PC-3 (cell line): ENCODE measurements around the gene GABBR2. TPM values are rescaled to one million over a fixed set of nuclear protein-coding genes. Genes with fewer than 3 reads are reported as not detected.

ENCODE experiments used
- ATAC-seq: fragments of 200-7000 bp; cut with Tn5 transposase; 2 replicates; pipeline ENCODE4 v1.9.1; 2020; ENCODE audit warnings: mild to moderate bottlenecking, moderate library complexity
- BruUV-seq: library from RNA; stranded (reverse); fragments of 400-500 nt; replicated peaks from 2 replicates; lab custom pipeline; 2021; lab: Mats Ljungman, UMichigan
- CTCF ChIA-PET: fragments of 300-600 bp; sonication (Branson Sonifier 250); formaldehyde crosslinking; loops from one replicate; lab custom pipeline; 2022; ENCODE audit warnings: antibody characterized with exemption; lab: Charles Lee
- POLR2A ChIA-PET: fragments of 300-600 bp; sonication (Branson Sonifier 250); formaldehyde crosslinking; loops from one replicate; lab custom pipeline; 2022; ENCODE audit warnings: antibody characterized with exemption; ENCODE audit not compliant: unreplicated experiment; lab: Charles Lee
- DNase-seq: peaks from one replicate; pipeline ENCODE4 v3.0.0-alpha.2; 2015
- H2AFZ ChIP-seq: fragments of 300-600 bp; sonication (generic); 2 replicates; pipeline ENCODE4 v1.6.0; 2016; ENCODE audit warnings: antibody characterized with exemption, low read length
- H3F3A ChIP-seq: fragments of 300-600 bp; sonication (generic); one replicate; pipeline ENCODE4 v1.6.0; 2017; ENCODE audit warnings: antibody characterized with exemption, low read length, control low read depth, mild to moderate bottlenecking; ENCODE audit not compliant: unreplicated experiment
- H3K27ac ChIP-seq: fragments of 300-600 bp; sonication (generic); 2 replicates; pipeline ENCODE4 v1.5.1; 2016; ENCODE audit warnings: mild to moderate bottlenecking, low read length
- H3K27me3 ChIP-seq: fragments of 300-600 bp; sonication (generic); 2 replicates; pipeline ENCODE4 v1.6.1; 2016; ENCODE audit warnings: low read length, mixed read lengths
- H3K36me3 ChIP-seq: fragments of 300-600 bp; sonication (generic); 2 replicates; pipeline ENCODE4 v1.6.1; 2016; ENCODE audit warnings: low read depth, mixed run types, low read length, mixed read lengths
- H3K4me1 ChIP-seq: fragments of 300-600 bp; sonication (generic); 2 replicates; pipeline ENCODE4 v1.5.1; 2016; ENCODE audit warnings: low read length; ENCODE audit not compliant: insufficient read depth
- H3K4me2 ChIP-seq: fragments of 300-600 bp; sonication (generic); 2 replicates; pipeline ENCODE4 v1.6.0; 2016; ENCODE audit warnings: low read length
- H3K4me3 ChIP-seq: fragments of 300-600 bp; sonication (generic); 2 replicates; pipeline ENCODE4 v1.5.1; 2016; ENCODE audit warnings: mild to moderate bottlenecking, low read length, mixed read lengths
- H3K79me2 ChIP-seq: fragments of 300-600 bp; sonication (generic); 2 replicates; pipeline ENCODE4 v1.6.1; 2017; ENCODE audit warnings: low read length, mixed read lengths
- H3K9ac ChIP-seq: fragments of 300-600 bp; sonication (generic); 2 replicates; pipeline ENCODE4 v1.6.0; 2016; ENCODE audit warnings: mild to moderate bottlenecking, low read length
- H3K9me2 ChIP-seq: fragments of 300-600 bp; sonication (generic); replicated peaks from 2 replicates; pipeline ENCODE4 v1.6.1; 2016; ENCODE audit warnings: mixed run types, low read length, mixed read lengths
- H3K9me3 ChIP-seq: fragments of 300-600 bp; sonication (generic); 2 replicates; pipeline ENCODE4 v1.6.1; 2016; ENCODE audit warnings: low read length, mixed read lengths
- H4K20me1 ChIP-seq: fragments of 300-600 bp; sonication (generic); 2 replicates; pipeline ENCODE4 v1.6.1; 2016; ENCODE audit warnings: low read length, mixed read lengths
- EZH2 ChIP-seq: fragments of 300-600 bp; sonication (generic); IDR thresholded peaks from one replicate; pipeline ENCODE4 v1.6.1; 2017; ENCODE audit warnings: antibody characterized with exemption, mild to moderate bottlenecking, low read length; ENCODE audit not compliant: unreplicated experiment
- EZH2phosphoT487 ChIP-seq: fragments of 300-600 bp; sonication (generic); IDR thresholded peaks from 2 replicates; pipeline ENCODE4 v1.6.1; 2018; ENCODE audit warnings: mild to moderate bottlenecking, antibody characterized with exemption, low read length, borderline replicate concordance
- intact Hi-C: fragments of 100-400 bp; cut with micrococcal nuclease; formaldehyde crosslinking; loops from 2 replicates; pipeline ENCODE4 v1.9.0; 2023
- total RNA-seq: library from RNA; depleted of rRNA; stranded (reverse); fragments of >200 nt; gene quantifications from 2 replicates; pipeline ENCODE4 v1.2.3, GENCODE V29; 2014
- TF ChIP-seq, protein P1 (sequence below): fragments of 300-600 bp; sonication (generic); conservative IDR thresholded peaks from 2 replicates; pipeline ENCODE4 v1.5.1; 2017; ENCODE audit warnings: antibody characterized with exemption, low read depth, mild to moderate bottlenecking, low read length

GABBR2 gene
- total RNA-seq, 1 experiment from 2014 or later: 0.44 TPM

DNA sequence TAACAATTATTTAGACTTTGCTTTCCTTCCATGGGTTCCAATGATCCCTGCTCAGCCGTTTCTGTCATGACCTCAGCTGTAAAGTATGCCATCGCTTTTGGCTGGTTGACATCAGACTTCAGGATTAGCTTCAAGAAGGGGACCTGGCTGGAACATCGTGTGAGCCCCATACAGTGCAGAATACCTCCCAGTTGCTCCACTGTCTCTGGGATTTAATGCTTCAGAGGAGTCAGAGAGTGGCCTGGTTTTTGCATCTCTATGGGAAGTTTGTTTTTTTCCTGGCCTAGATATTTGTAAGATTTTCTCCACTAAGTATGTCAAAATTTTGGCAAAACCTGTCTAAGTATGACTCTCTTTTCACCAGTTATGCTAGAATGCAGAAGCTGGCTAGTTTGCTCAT, 216.9 kb downstream of the GABBR2 start:
- no TSS peak for BruUV-seq
- intact Hi-C loops: no loop called here
- no peak for ATAC-seq

DNA sequence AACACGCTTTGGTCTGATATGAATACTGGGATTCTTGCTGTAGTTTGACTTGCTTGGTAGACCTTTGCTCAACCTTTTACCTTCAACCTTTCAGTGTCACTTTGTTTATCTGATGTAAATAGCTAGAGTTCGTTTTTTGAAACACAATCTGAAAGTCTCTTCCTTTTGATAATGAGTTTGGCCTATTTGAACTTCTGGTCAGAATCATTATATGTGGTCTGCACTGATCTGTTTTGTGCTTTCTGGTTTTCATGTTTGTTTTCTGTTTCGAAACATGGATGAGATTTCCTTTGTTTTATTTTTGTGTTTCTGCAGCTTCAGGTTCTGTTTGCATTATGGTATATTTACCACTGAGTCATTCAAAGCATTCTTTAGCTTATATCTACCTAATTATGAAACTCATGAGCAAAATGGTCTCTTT, 217.5 kb downstream of the GABBR2 start:
- ChIA-PET POLR2A (no interaction called here), CTCF (no interaction called here)
- no peaks in the 10 kb centered on the region for H3F3A ChIP-seq
- H3K27me3 ChIP-seq: no peaks in the 10 kb centered on the region
- TF ChIP-seq EZH2phosphoT487: no peak
- TF ChIP-seq EZH2: no peak
- TF ChIP-seq, protein P1, sequence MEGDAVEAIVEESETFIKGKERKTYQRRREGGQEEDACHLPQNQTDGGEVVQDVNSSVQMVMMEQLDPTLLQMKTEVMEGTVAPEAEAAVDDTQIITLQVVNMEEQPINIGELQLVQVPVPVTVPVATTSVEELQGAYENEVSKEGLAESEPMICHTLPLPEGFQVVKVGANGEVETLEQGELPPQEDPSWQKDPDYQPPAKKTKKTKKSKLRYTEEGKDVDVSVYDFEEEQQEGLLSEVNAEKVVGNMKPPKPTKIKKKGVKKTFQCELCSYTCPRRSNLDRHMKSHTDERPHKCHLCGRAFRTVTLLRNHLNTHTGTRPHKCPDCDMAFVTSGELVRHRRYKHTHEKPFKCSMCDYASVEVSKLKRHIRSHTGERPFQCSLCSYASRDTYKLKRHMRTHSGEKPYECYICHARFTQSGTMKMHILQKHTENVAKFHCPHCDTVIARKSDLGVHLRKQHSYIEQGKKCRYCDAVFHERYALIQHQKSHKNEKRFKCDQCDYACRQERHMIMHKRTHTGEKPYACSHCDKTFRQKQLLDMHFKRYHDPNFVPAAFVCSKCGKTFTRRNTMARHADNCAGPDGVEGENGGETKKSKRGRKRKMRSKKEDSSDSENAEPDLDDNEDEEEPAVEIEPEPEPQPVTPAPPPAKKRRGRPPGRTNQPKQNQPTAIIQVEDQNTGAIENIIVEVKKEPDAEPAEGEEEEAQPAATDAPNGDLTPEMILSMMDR: no peak
- no peak overlapping the region for H3K27ac ChIP-seq
- no peaks in the 10 kb centered on the region for H3K79me2 ChIP-seq
- peaks cover 25% of the 10 kb centered on the region for H3K4me1 ChIP-seq
- H3K4me3 ChIP-seq: no peak overlapping the region
- no TSS peak for BruUV-seq
- DNase-seq: peak; percentile 31
- H3K9ac ChIP-seq: no peak overlapping the region
- H3K9me3 ChIP-seq: no peaks in the 10 kb centered on the region
- no peaks in the 10 kb centered on the region for H3K36me3 ChIP-seq
- intact Hi-C loops: no loop called here
- no peaks in the 10 kb centered on the region for H4K20me1 ChIP-seq
- H2AFZ ChIP-seq: no peak overlapping the region
- no peaks in the 10 kb centered on the region for H3K9me2 ChIP-seq
- H3K4me2 ChIP-seq: peak overlapping the region; percentile 18; the same call in 1 of the 2 replicates
- ATAC-seq: no peak; the same call in 1 of the 2 replicates

More for the DNA sequence above, 216.9 kb downstream of the GABBR2 start:
- H3K9me3 ChIP-seq: no peaks in the 10 kb centered on the region
- H2AFZ ChIP-seq: no peak overlapping the region
- ChIA-PET POLR2A (no interaction called here), CTCF (no interaction called here)
- no peaks in the 10 kb centered on the region for H3K9me2 ChIP-seq
- H3K4me1 ChIP-seq: peaks cover 25% of the 10 kb centered on the region
- DNase-seq: no peak
- H3K27me3 ChIP-seq: no peaks in the 10 kb centered on the region
- H3F3A ChIP-seq: no peaks in the 10 kb centered on the region
- H4K20me1 ChIP-seq: no peaks in the 10 kb centered on the region
- H3K4me2 ChIP-seq: no peak overlapping the region
- no peak for TF ChIP-seq EZH2
- TF ChIP-seq EZH2phosphoT487: no peak
- TF ChIP-seq, protein P1: no peak
- no peak overlapping the region for H3K27ac ChIP-seq
- no peak overlapping the region for H3K4me3 ChIP-seq
- no peaks in the 10 kb centered on the region for H3K79me2 ChIP-seq
- H3K36me3 ChIP-seq: no peaks in the 10 kb centered on the region
- H3K9ac ChIP-seq: no peak overlapping the region

DNA sequence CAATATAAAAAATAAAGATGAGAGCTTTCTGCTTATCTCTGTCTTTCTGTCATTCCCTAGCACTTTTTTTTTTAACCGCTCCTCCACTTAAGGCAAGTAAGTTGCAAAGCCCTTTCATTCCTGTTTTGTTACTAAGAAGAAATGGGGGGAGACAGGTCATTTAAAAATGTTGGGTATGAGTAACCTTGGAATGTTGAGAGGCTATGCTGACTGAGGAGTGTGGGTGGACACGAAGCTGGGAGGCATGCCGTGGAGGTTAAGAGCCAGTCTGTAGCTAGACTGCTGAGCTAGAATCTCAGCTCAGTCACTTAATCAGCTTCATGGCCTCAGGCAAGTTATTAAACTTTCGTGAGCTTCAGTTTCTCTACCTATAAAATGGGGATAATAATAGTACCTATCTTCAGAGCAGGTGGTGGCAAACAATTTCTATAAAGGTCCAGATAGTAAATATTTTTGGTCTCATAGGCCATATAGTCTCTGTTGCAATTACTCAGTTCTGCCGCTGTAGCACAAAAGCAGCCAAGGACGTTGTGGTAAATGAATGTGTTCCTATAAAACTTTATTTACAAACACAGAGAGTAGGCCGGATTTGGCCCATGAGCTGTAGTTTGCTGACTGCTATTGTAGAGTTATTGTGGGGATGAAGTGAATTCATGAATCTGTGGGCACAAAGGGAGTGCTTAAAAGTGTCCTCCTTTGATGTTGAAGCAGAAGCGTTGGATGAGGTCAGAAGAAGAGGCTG, 220.0 kb downstream of the GABBR2 start:
- no peaks in the 10 kb centered on the region for H4K20me1 ChIP-seq
- intact Hi-C loops: no loop called here
- no peaks in the 10 kb centered on the region for H3K9me2 ChIP-seq
- H3K36me3 ChIP-seq: no peaks in the 10 kb centered on the region
- no peaks in the 10 kb centered on the region for H3K9me3 ChIP-seq
- TF ChIP-seq EZH2phosphoT487: no peak
- TF ChIP-seq, protein P1: 0 out of 2 replicates have a peak, but pooled peaks have one; percentile 33
- no peak overlapping the region for H3K4me3 ChIP-seq
- POLR2A ChIA-PET: no interaction called here
- H3F3A ChIP-seq: no peaks in the 10 kb centered on the region
- H3K79me2 ChIP-seq: no peaks in the 10 kb centered on the region
- CTCF ChIA-PET: no interaction called here
- BruUV-seq: no TSS peak
- peaks cover 25% of the 10 kb centered on the region for H3K4me1 ChIP-seq
- H3K4me2 ChIP-seq: peak overlapping the region; percentile 26; the same call in 1 of the 2 replicates
- ATAC-seq (peak; percentile 58), DNase-seq (peak; percentile 56)
- peak overlapping the region; percentile 57; the same call in 1 of the 2 replicates for H2AFZ ChIP-seq
- H3K9ac ChIP-seq: no peak overlapping the region
- H3K27me3 ChIP-seq: no peaks in the 10 kb centered on the region
- H3K27ac ChIP-seq: no peak overlapping the region
